PC-3 (cell line): ENCODE measurements around the gene ZMYND10. TPM values are rescaled to one million over a fixed set of nuclear protein-coding genes. Genes with fewer than 3 reads are reported as not detected.
A peak's percentile ranks its signal among the peaks of the same experiment; 100 is the strongest.

ENCODE experiments used
- ATAC-seq: fragments of 200-7000 bp; cut with Tn5 transposase; 2 replicates; pipeline ENCODE4 v1.9.1; 2020; ENCODE audit warnings: mild to moderate bottlenecking, moderate library complexity
- BruUV-seq: library from RNA; stranded (reverse); fragments of 400-500 nt; replicated peaks from 2 replicates; lab custom pipeline; 2021; lab: Mats Ljungman, UMichigan
- CTCF ChIA-PET: fragments of 300-600 bp; sonication (Branson Sonifier 250); formaldehyde crosslinking; loops from one replicate; lab custom pipeline; 2022; ENCODE audit warnings: antibody characterized with exemption; lab: Charles Lee
- POLR2A ChIA-PET: fragments of 300-600 bp; sonication (Branson Sonifier 250); formaldehyde crosslinking; loops from one replicate; lab custom pipeline; 2022; ENCODE audit warnings: antibody characterized with exemption; ENCODE audit not compliant: unreplicated experiment; lab: Charles Lee
- DNase-seq: peaks from one replicate; pipeline ENCODE4 v3.0.0-alpha.2; 2015
- H2AFZ ChIP-seq: fragments of 300-600 bp; sonication (generic); 2 replicates; pipeline ENCODE4 v1.6.0; 2016; ENCODE audit warnings: antibody characterized with exemption, low read length
- H3F3A ChIP-seq: fragments of 300-600 bp; sonication (generic); one replicate; pipeline ENCODE4 v1.6.0; 2017; ENCODE audit warnings: antibody characterized with exemption, low read length, control low read depth, mild to moderate bottlenecking; ENCODE audit not compliant: unreplicated experiment
- H3K27ac ChIP-seq: fragments of 300-600 bp; sonication (generic); 2 replicates; pipeline ENCODE4 v1.5.1; 2016; ENCODE audit warnings: mild to moderate bottlenecking, low read length
- H3K27me3 ChIP-seq: fragments of 300-600 bp; sonication (generic); 2 replicates; pipeline ENCODE4 v1.6.1; 2016; ENCODE audit warnings: low read length, mixed read lengths
- H3K36me3 ChIP-seq: fragments of 300-600 bp; sonication (generic); 2 replicates; pipeline ENCODE4 v1.6.1; 2016; ENCODE audit warnings: low read depth, mixed run types, low read length, mixed read lengths
- H3K4me1 ChIP-seq: fragments of 300-600 bp; sonication (generic); 2 replicates; pipeline ENCODE4 v1.5.1; 2016; ENCODE audit warnings: low read length; ENCODE audit not compliant: insufficient read depth
- H3K4me2 ChIP-seq: fragments of 300-600 bp; sonication (generic); 2 replicates; pipeline ENCODE4 v1.6.0; 2016; ENCODE audit warnings: low read length
- H3K4me3 ChIP-seq: fragments of 300-600 bp; sonication (generic); 2 replicates; pipeline ENCODE4 v1.5.1; 2016; ENCODE audit warnings: mild to moderate bottlenecking, low read length, mixed read lengths
- H3K79me2 ChIP-seq: fragments of 300-600 bp; sonication (generic); 2 replicates; pipeline ENCODE4 v1.6.1; 2017; ENCODE audit warnings: low read length, mixed read lengths
- H3K9ac ChIP-seq: fragments of 300-600 bp; sonication (generic); 2 replicates; pipeline ENCODE4 v1.6.0; 2016; ENCODE audit warnings: mild to moderate bottlenecking, low read length
- H3K9me2 ChIP-seq: fragments of 300-600 bp; sonication (generic); replicated peaks from 2 replicates; pipeline ENCODE4 v1.6.1; 2016; ENCODE audit warnings: mixed run types, low read length, mixed read lengths
- H3K9me3 ChIP-seq: fragments of 300-600 bp; sonication (generic); 2 replicates; pipeline ENCODE4 v1.6.1; 2016; ENCODE audit warnings: low read length, mixed read lengths
- H4K20me1 ChIP-seq: fragments of 300-600 bp; sonication (generic); 2 replicates; pipeline ENCODE4 v1.6.1; 2016; ENCODE audit warnings: low read length, mixed read lengths
- CTCF ChIP-seq: fragments of 300-600 bp; sonication (generic); conservative IDR thresholded peaks from 2 replicates; pipeline ENCODE4 v1.5.1; 2017; ENCODE audit warnings: antibody characterized with exemption, low read depth, mild to moderate bottlenecking, low read length
- EZH2 ChIP-seq: fragments of 300-600 bp; sonication (generic); IDR thresholded peaks from one replicate; pipeline ENCODE4 v1.6.1; 2017; ENCODE audit warnings: antibody characterized with exemption, mild to moderate bottlenecking, low read length; ENCODE audit not compliant: unreplicated experiment
- EZH2phosphoT487 ChIP-seq: fragments of 300-600 bp; sonication (generic); IDR thresholded peaks from 2 replicates; pipeline ENCODE4 v1.6.1; 2018; ENCODE audit warnings: mild to moderate bottlenecking, antibody characterized with exemption, low read length, borderline replicate concordance
- intact Hi-C: fragments of 100-400 bp; cut with micrococcal nuclease; formaldehyde crosslinking; loops from 2 replicates; pipeline ENCODE4 v1.9.0; 2023
- total RNA-seq: library from RNA; depleted of rRNA; stranded (reverse); fragments of >200 nt; gene quantifications from 2 replicates; pipeline ENCODE4 v1.2.3, GENCODE V29; 2014

ZMYND10 gene
- total RNA-seq, 1 experiment from 2014 or later = 1.6 TPM

- no peak overlapping the region for H3K9ac ChIP-seq
- no peak overlapping the region for H3K4me3 ChIP-seq
- no peaks in the 10 kb centered on the region for H3F3A ChIP-seq
- peak; percentile 58 for TF ChIP-seq CTCF
- no peak for TF ChIP-seq EZH2
- no peak for TF ChIP-seq EZH2phosphoT487
- H3K9me3 ChIP-seq = no peaks in the 10 kb centered on the region
- no peaks in the 10 kb centered on the region for H3K36me3 ChIP-seq
- POLR2A ChIA-PET = no interaction called here
- H3K4me1 ChIP-seq = no peaks in the 10 kb centered on the region
- ATAC-seq (peak; percentile 54), DNase-seq (peak; percentile 55)
- no peak overlapping the region for H3K4me2 ChIP-seq
- H3K27me3 ChIP-seq = no peaks in the 10 kb centered on the region
- no peaks in the 10 kb centered on the region for H3K9me2 ChIP-seq
- H2AFZ ChIP-seq = no peak overlapping the region
- no peak overlapping the region for H3K27ac ChIP-seq
- no peaks in the 10 kb centered on the region for H4K20me1 ChIP-seq
- H3K79me2 ChIP-seq = no peaks in the 10 kb centered on the region
- CTCF ChIA-PET = interaction anchor here (1.3 kb wide), 1 partner anchor 172 kb away, joined by 9 read pairs; no protein-coding TSS in a partner anchor
- intact Hi-C loops = no loop called here
- no TSS peak for BruUV-seq
Measured at GRCh38 chr3:50370594-50370993, 25.1 kb upstream of the ZMYND10 start.

DNA sequence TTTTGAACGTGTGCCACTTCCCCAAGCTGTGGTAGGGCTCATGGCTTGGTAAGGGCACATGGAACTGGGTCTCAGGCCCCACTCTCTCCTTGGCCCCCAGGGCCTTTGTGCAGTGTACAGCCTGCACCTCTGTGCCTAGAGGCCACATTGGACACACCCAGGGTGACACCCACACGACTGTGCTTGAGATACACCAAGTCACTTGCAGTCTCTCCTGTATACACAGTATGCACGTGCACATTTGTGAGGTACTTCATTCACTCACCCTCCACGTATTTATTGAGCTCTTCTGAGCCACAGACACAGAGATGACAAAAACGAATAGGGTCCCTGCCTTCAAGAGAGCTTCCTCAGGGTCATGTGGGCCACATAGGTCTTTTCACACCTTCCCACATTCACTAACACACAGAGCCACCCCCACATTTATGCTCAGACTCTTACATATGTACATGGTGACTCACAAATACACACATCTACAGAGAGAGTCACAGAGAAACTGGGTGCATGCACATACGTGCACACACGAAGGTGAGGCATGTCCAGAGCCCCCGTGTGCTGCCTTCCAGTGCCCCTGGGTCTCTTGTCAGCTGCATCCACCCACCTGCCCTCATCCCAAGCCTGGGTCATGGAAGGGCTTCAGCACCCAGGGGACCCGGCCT is 23.6 kb upstream of the ZMYND10 start:
- Histone ChIP-seq H3K4me1 (no peaks in the 10 kb centered on the region), H3K27me3 (no peaks in the 10 kb centered on the region), H3K79me2 (no peaks in the 10 kb centered on the region), H3K9me3 (no peaks in the 10 kb centered on the region), H2AFZ (no peak overlapping the region), H3K9ac (no peak overlapping the region), H3K9me2 (no peaks in the 10 kb centered on the region), H4K20me1 (no peaks in the 10 kb centered on the region), H3K4me2 (no peak overlapping the region), H3K4me3 (no peak overlapping the region), H3K27ac (no peak overlapping the region), H3F3A (no peaks in the 10 kb centered on the region), H3K36me3 (no peaks in the 10 kb centered on the region)
- ChIA-PET POLR2A (no interaction called here), CTCF (no interaction called here)
- no peak for DNase-seq
- intact Hi-C loops = no loop called here
- ATAC-seq = no peak
- TF ChIP-seq EZH2 = no peak
- BruUV-seq = no TSS peak

- H3K27me3 ChIP-seq = no peaks in the 10 kb centered on the region
- H3F3A ChIP-seq = no peaks in the 10 kb centered on the region
- no peaks in the 10 kb centered on the region for H4K20me1 ChIP-seq
- H3K9ac ChIP-seq = no peak overlapping the region
- H3K4me1 ChIP-seq = no peaks in the 10 kb centered on the region
- no TSS peak for BruUV-seq
- ChIA-PET POLR2A (interaction anchor here (0.6 kb wide), 1 partner anchor 267 kb away, joined by 4 read pairs; no protein-coding TSS in a partner anchor), CTCF (no interaction called here)
- H3K9me2 ChIP-seq = no peaks in the 10 kb centered on the region
- H3K9me3 ChIP-seq = no peaks in the 10 kb centered on the region
- no peak for ATAC-seq
- DNase-seq = no peak
- no peaks in the 10 kb centered on the region for H3K36me3 ChIP-seq
- H3K4me3 ChIP-seq = peak overlapping the region; percentile 56
- no peak overlapping the region for H3K27ac ChIP-seq
- H2AFZ ChIP-seq = no peak overlapping the region
- TF ChIP-seq EZH2 (no peak), EZH2phosphoT487 (no peak), CTCF (no peak)
- no peaks in the 10 kb centered on the region for H3K79me2 ChIP-seq
- intact Hi-C loops = no loop called here
- peak overlapping the region; percentile 76 for H3K4me2 ChIP-seq
Measured at GRCh38 chr3:50365842-50366220, 20.3 kb upstream of the ZMYND10 start.
